Hepatocyte (in vitro differentiated cells): ENCODE measurements around the gene THAP4. TPM values are rescaled to one million over a fixed set of nuclear protein-coding genes. Genes with fewer than 3 reads are reported as not detected.

Experiments used
- DNase-seq: peaks from one replicate; pipeline ENCODE4 v3.0.0-alpha.2; 2016; ENCODE audit warnings: low spot score
- H2AFZ ChIP-seq: fragments of 200-600 bp; sonication (generic); 2 replicates; pipeline ENCODE4 v1.6.0; 2016; ENCODE audit warnings: antibody characterized with exemption, mild to moderate bottlenecking
- H3K27ac ChIP-seq: fragments of 200-600 bp; sonication (generic); 2 replicates; pipeline ENCODE4 v1.5.1; 2016; ENCODE audit warnings: mild to moderate bottlenecking
- H3K27me3 ChIP-seq: fragments of 200-600 bp; sonication (generic); 2 replicates; pipeline ENCODE4 v1.6.1; 2016
- H3K36me3 ChIP-seq: fragments of 200-600 bp; sonication (generic); replicated peaks from 2 replicates; pipeline ENCODE4 v1.5.1; 2016; ENCODE audit warnings: low read depth; ENCODE audit not compliant: insufficient read depth
- H3K4me1 ChIP-seq: fragments of 200-600 bp; sonication (generic); 2 replicates; pipeline ENCODE4 v1.5.1; 2016; ENCODE audit warnings: mild to moderate bottlenecking, moderate library complexity; ENCODE audit not compliant: insufficient read depth
- H3K4me2 ChIP-seq: fragments of 200-600 bp; sonication (generic); 2 replicates; pipeline ENCODE4 v1.6.0; 2016
- H3K4me3 ChIP-seq: fragments of 200-600 bp; sonication (generic); 2 replicates; pipeline ENCODE4 v1.5.1; 2016; ENCODE audit warnings: mild to moderate bottlenecking
- H3K79me2 ChIP-seq: fragments of 200-600 bp; sonication (generic); 2 replicates; pipeline ENCODE4 v1.6.0; 2017; ENCODE audit warnings: mild to moderate bottlenecking
- H3K9me2 ChIP-seq: fragments of 200-600 bp; sonication (generic); replicated peaks from 2 replicates; pipeline ENCODE4 v1.6.0; 2017; ENCODE audit warnings: mild to moderate bottlenecking; ENCODE audit not compliant: insufficient read depth
- H3K9me3 ChIP-seq: fragments of 200-600 bp; sonication (generic); 2 replicates; pipeline ENCODE4 v1.5.1; 2016; ENCODE audit warnings: low read depth, mild to moderate bottlenecking
- H4K20me1 ChIP-seq: fragments of 200-600 bp; sonication (generic); 2 replicates; pipeline ENCODE4 v1.6.0; 2016; ENCODE audit warnings: mild to moderate bottlenecking; ENCODE audit not compliant: insufficient read depth, poor library complexity, severe bottlenecking
- EZH2 ChIP-seq: fragments of 200-600 bp; sonication (generic); IDR thresholded peaks from 2 replicates; pipeline ENCODE4 v1.6.1; 2016; ENCODE audit warnings: antibody characterized with exemption, mild to moderate bottlenecking, borderline replicate concordance
- EZH2phosphoT487 ChIP-seq: fragments of 200-600 bp; sonication (generic); IDR thresholded peaks from one replicate; pipeline ENCODE4 v1.6.1; 2018; ENCODE audit warnings: antibody characterized with exemption, mild to moderate bottlenecking, low read depth, moderate library complexity; ENCODE audit not compliant: unreplicated experiment, severe bottlenecking
- whole genome bisulfite sequencing: methylation state at CpG from one replicate; pipeline ENCODE4 v1.1.6; 2016; ENCODE audit warnings: low lambda C conversion rate; ENCODE audit errors: missing lambda C conversion rate; 5-methylcytosine and 5-hydroxymethylcytosine counted together
- polyA plus RNA-seq: library from polyadenylated mRNA; unstranded; fragments of >200 nt; fragmentation: Nextera tagmentation; extraction: Ambion mirVana; gene quantifications from 2 replicates; pipeline ENCODE4 v1.2.1, GENCODE V29; 2016
- total RNA-seq: library from RNA; depleted of rRNA; stranded (reverse); fragments of >200 nt; gene quantifications from 2 replicates; pipeline ENCODE4 v1.2.3, GENCODE V29; 2014
- TF ChIP-seq, protein P1 (sequence below): fragments of 200-600 bp; sonication (generic); IDR thresholded peaks from 2 replicates; pipeline ENCODE4 v1.5.1; 2016; ENCODE audit warnings: antibody characterized with exemption, mild to moderate bottlenecking; ENCODE audit not compliant: poor library complexity

The THAP4 gene
- total and polyA plus RNA-seq, 2 experiments from 2014 or later = 43.2 to 58.1 TPM

DNA sequence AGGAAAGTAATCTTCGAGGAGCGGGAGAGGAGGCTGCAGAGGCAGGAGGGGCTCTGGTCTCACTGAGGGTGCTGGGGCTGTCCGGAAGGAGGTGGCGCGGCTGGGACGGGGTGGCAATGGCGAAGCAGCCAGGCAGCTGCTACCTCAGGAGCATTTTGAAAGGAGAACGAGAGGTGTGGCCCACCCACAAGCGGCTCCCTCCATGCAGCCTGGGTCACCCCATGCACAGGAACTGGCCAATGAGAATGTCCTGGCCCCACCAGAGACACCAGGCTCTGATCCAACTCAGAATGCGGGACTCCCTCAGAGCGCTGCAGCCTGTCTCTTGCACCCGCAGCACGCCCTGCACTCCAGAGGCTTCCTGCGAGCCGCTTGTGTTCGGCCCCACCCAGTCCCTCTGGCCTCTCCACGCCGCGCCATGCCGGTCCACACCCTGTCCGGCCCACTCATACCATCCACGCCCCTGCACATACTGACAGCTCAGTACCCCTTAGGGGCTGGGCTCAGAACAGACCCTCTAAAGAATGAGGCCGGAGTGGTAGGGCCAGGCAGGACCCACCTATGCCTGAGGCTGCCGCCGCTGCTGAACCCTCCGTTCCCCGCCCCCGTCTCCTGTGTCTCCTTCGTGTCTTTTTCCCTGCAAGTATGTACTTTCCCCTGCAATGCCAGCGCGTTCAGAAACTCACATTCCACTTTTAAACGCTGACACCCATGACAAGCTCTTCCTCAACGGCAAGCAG, 84.8 kb downstream of the THAP4 start:
- Histone ChIP-seq H3K79me2 (no peaks in the 10 kb centered on the region), H3K36me3 (no peaks in the 10 kb centered on the region), H3K9me2 (no peaks in the 10 kb centered on the region), H3K27me3 (no peaks in the 10 kb centered on the region), H2AFZ (no peak overlapping the region), H3K27ac (no peak overlapping the region), H4K20me1 (no peaks in the 10 kb centered on the region), H3K4me1 (peaks cover 21% of the 10 kb centered on the region), H3K4me3 (no peak overlapping the region), H3K9me3 (peaks cover 3% of the 10 kb centered on the region), H3K4me2 (peak overlapping the region; percentile 44)
- WGBS = 77% methylated on average over 33 of the region's 33 CpGs
- no peak for DNase-seq
- no peak for TF ChIP-seq EZH2phosphoT487
- TF ChIP-seq EZH2 = no peak
- TF ChIP-seq, protein P1, sequence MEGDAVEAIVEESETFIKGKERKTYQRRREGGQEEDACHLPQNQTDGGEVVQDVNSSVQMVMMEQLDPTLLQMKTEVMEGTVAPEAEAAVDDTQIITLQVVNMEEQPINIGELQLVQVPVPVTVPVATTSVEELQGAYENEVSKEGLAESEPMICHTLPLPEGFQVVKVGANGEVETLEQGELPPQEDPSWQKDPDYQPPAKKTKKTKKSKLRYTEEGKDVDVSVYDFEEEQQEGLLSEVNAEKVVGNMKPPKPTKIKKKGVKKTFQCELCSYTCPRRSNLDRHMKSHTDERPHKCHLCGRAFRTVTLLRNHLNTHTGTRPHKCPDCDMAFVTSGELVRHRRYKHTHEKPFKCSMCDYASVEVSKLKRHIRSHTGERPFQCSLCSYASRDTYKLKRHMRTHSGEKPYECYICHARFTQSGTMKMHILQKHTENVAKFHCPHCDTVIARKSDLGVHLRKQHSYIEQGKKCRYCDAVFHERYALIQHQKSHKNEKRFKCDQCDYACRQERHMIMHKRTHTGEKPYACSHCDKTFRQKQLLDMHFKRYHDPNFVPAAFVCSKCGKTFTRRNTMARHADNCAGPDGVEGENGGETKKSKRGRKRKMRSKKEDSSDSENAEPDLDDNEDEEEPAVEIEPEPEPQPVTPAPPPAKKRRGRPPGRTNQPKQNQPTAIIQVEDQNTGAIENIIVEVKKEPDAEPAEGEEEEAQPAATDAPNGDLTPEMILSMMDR = no peak

DNA sequence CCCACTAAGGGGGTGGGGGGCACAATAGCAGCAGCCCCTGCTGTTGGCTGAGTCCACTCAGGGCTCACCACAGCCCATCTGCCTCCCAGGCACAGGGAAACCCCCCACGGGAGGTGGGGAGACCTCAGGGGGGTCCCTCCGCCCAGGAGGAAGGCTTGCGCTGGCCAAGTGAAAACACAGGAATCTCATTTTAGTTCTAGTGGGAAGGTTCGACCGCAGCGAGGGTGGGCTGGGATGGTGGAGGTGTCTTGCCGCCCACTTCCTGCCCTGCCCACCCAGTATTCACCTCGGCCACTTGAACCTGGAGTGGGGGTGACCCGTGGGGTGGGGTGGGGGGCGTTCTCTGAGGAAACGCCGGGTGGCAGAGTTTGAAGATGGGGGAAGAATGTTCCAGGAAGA, 85.4 kb downstream of the THAP4 start:
- Histone ChIP-seq H3K4me3 (no peak overlapping the region), H3K4me2 (peak overlapping the region; percentile 44), H4K20me1 (no peaks in the 10 kb centered on the region), H3K9me2 (no peaks in the 10 kb centered on the region), H3K27ac (peak overlapping the region; percentile 55), H3K79me2 (no peaks in the 10 kb centered on the region), H3K4me1 (peaks cover 27% of the 10 kb centered on the region), H3K27me3 (no peaks in the 10 kb centered on the region), H3K36me3 (no peaks in the 10 kb centered on the region), H2AFZ (no peak overlapping the region), H3K9me3 (peaks cover 2% of the 10 kb centered on the region)
- TF ChIP-seq, protein P1 = no peak
- no peak for TF ChIP-seq EZH2
- no peak for TF ChIP-seq EZH2phosphoT487
- no peak for DNase-seq
- 78% methylated on average over 8 of the region's 12 CpGs for WGBS

DNA sequence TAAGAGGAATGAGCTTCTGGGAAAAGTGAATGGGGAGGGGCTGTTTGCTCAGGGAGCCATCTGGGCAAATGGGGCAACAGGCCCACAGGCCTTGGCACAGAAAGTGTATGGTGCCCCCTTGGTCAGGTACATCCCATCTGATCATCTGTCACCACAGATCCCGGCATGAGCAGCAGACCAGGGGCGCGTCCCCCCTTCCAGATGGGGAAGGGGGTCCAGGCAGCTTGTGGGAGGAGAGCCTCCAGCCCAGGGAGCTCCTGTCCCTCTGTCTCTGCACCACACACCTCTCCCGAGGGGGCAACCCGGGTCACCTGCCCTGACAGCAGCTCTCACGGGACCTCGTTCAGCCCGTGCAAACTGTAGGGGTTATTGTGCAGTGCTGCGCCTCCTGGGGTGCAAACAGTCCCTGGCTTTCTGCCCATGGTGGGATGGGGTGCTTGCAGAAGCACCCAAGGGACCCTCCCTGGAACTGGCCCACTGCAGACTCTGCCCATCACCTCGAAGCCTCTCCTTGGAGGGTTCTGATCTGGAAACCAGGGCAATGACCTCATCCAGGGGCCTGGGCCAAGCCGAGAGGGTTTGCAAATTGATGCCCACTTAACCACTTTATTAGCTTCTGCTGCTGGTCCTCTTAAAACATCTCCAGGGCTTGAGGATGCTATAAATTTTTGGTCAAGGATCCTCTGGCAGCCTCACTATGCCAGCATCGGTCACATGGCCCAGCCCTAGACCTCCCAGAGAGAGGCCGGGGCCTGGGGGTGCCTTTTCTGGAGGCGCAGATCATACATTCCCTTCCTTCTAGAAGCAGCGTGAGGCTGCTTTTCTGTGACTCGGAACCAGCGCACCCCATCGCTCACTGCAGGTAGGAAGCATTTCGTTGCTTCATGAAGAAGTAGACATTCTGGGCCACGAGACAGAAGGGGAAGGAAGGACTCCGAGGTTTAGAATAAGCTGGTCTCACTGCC, 86.1 kb downstream of the THAP4 start:
- Histone ChIP-seq H3K27me3 (no peaks in the 10 kb centered on the region), H3K79me2 (no peaks in the 10 kb centered on the region), H3K4me2 (peak overlapping the region; percentile 44), H3K27ac (peak overlapping the region; percentile 55), H2AFZ (no peak overlapping the region), H3K9me2 (no peaks in the 10 kb centered on the region), H3K4me1 (peaks cover 28% of the 10 kb centered on the region), H3K4me3 (no peak overlapping the region), H3K36me3 (no peaks in the 10 kb centered on the region), H3K9me3 (no peaks in the 10 kb centered on the region), H4K20me1 (no peaks in the 10 kb centered on the region)
- 88% methylated on average over 21 of the region's 21 CpGs for WGBS
- TF ChIP-seq, protein P1 = no peak
- TF ChIP-seq EZH2 (no peak), EZH2phosphoT487 (no peak)
- DNase-seq = no peak
